ENCODE results near the gene HMOX1. TPM values are rescaled to one million over a fixed set of nuclear protein-coding genes. Genes with fewer than 3 reads are reported as not detected.
A peak's percentile ranks its signal among the peaks of the same experiment; 100 is the strongest.

HMOX1 gene
- total and polyA plus RNA-seq, 2 of the 13 experiments (the other 11 are each of a cell fraction or from before 2014, with no cell fraction given): 53.6 to 67.4 TPM

GRCh38 chr22:35399678-35400500, 19.0 kb downstream of the HMOX1 start, which contains the start of gene MCM5 (continued):
- TF ChIP-seq ZNF407 (CRISPR knock-in tag; IDR thresholded peaks at IDR 0.05; ENCODE audit: not compliant biosample characterization) (no peak), ARNT (IDR thresholded peaks at IDR 0.05) (no peak), GABPB1 (CRISPR knock-in tag; IDR thresholded peaks at IDR 0.05) (peak; percentile 93), BCL3 (CRISPR knock-in tag; IDR thresholded peaks at IDR 0.05) (0 out of 2 replicates have a peak, but pooled peaks have one; percentile 73), ZNF235 (CRISPR knock-in tag; IDR thresholded peaks at IDR 0.05; ENCODE audit: borderline replicate concordance) (no peak), SMAD1 (CRISPR knock-in tag; IDR thresholded peaks at IDR 0.05; ENCODE audit: borderline replicate concordance, low read depth) (no peak), SIN3A (IDR thresholded peaks at IDR 0.05; ENCODE audit: borderline replicate concordance, low read depth, low read length) (peak; percentile 89), ADNP (CRISPR knock-in tag; IDR thresholded peaks at IDR 0.05) (no peak), MAZ (IDR thresholded peaks at IDR 0.05; ENCODE audit: borderline replicate concordance, low read depth, low read length) (no peak), MAZ (CRISPR knock-in tag; IDR thresholded peaks at IDR 0.05; ENCODE audit: low read depth) (peak; percentile 77), FUBP1 (CRISPR knock-in tag; IDR thresholded peaks at IDR 0.05; ENCODE audit: borderline replicate concordance) (no peak), ZNF512 (CRISPR knock-in tag; IDR thresholded peaks at IDR 0.05) (no peak), ZNF24 (IDR thresholded peaks at IDR 0.05) (no peak), POGZ (CRISPR knock-in tag; IDR thresholded peaks at IDR 0.05) (peak; percentile 79)
